ENCODE measurements around the gene NGFR. TPM values are rescaled to one million over a fixed set of nuclear protein-coding genes. Genes with fewer than 3 reads are reported as not detected.

NGFR gene
- total RNA-seq, 4 donors from 2014 or later, result 3.3 to 19.8 (median 8.2) TPM

- TF ChIP-seq POLR2AphosphoS5 (IDR thresholded peaks at IDR 0.05) (no peak), EP300 (IDR thresholded peaks at IDR 0.05; ENCODE audit: low read depth) (no peak), POLR2A (IDR thresholded peaks at IDR 0.05) (no peak)
- TF ChIP-seq, protein P1, sequence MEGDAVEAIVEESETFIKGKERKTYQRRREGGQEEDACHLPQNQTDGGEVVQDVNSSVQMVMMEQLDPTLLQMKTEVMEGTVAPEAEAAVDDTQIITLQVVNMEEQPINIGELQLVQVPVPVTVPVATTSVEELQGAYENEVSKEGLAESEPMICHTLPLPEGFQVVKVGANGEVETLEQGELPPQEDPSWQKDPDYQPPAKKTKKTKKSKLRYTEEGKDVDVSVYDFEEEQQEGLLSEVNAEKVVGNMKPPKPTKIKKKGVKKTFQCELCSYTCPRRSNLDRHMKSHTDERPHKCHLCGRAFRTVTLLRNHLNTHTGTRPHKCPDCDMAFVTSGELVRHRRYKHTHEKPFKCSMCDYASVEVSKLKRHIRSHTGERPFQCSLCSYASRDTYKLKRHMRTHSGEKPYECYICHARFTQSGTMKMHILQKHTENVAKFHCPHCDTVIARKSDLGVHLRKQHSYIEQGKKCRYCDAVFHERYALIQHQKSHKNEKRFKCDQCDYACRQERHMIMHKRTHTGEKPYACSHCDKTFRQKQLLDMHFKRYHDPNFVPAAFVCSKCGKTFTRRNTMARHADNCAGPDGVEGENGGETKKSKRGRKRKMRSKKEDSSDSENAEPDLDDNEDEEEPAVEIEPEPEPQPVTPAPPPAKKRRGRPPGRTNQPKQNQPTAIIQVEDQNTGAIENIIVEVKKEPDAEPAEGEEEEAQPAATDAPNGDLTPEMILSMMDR (IDR thresholded peaks at IDR 0.05), result no peak
- intact Hi-C loops (cut with DNase I; ENCODE audit: low total_unique reads) (no loop called here), in situ Hi-C loops (cut with MboI; ENCODE audit: low pct_ligation_motif_present in 1 of 4, low pct_unique_long_range_greater_than_20kb in 1 of 4, low sequenced_read_pairs in 3 of 4) (no loop called here)
- H3K36me3 ChIP-seq, result no peaks in the 10 kb centered on the region
- H3K4me1 ChIP-seq, result no peaks in the 10 kb centered on the region
- no peak overlapping the region for H3K4me3 ChIP-seq
- DNase-seq, result no peak
- H3K27me3 ChIP-seq, result peaks cover 61% of the 10 kb centered on the region
- no peak overlapping the region for H3K27ac ChIP-seq
- 57% methylated on average over 3 of the region's 3 CpGs; no CpG with 5 or more reads in 1 of the 2 donors for WGBS, 2 donors (ENCODE audit: low coverage in 1 of 2)
- H3K9me3 ChIP-seq, result no peaks in the 10 kb centered on the region
Observed at GRCh38 chr17:49482144-49482817, 12.8 kb upstream of the NGFR start.

DNA sequence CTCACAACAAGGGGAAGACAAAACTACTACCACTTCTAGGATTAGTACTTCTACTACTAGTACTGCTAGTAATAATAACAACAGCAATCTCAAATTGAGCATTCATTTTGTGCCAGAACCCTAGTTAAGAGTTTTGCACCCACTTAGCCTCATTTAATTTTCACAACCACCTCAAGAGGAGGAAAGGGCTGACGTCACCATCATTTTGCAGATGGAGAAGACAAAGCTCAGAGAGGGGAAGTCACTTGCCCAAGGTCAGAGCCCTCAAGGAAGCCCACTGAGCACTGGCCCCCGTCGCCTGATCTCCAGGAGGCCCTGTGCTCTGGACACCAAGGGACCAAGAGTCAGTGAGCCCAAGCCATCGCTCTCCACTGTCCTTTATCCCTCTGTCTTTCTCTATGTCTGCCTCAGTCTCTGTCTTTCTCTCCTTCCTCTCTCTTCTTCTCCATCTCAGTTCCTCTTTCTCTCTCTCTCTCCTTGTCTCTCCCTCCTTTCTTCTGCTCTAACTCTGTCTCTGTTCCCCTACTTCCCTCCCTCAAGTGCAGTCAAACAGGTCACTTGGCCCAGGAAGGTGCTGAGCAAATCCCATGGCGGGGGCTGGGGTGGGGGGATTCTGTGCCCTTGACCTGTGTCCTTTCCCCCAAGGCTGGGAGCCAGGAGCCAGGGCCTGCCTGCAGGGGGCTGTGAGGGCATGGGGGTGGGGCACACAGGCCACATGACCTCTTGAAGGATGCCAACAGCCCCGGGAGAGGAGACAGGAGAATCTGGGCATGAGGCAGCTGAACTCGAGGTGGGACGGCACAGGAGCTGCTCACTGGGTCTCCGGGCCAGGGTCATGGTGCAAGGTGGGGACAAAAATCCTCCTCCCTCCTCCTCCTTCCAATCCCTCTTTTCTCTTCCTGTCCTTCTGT, 11.2 kb upstream of the NGFR start:
- peaks cover 47% of the 10 kb centered on the region for H3K27me3 ChIP-seq
- no peaks in the 10 kb centered on the region for H3K4me1 ChIP-seq
- WGBS, 2 donors (ENCODE audit: low coverage in 1 of 2), result 65 to 80% methylated on average over 2 to 9 of the region's 9 CpGs
- H3K4me3 ChIP-seq, result no peak overlapping the region
- H3K36me3 ChIP-seq, result no peaks in the 10 kb centered on the region
- no peaks in the 10 kb centered on the region for H3K9me3 ChIP-seq
- intact Hi-C loops (cut with DNase I; ENCODE audit: low total_unique reads), result no loop called here
- TF ChIP-seq POLR2AphosphoS5 (IDR thresholded peaks at IDR 0.05), result no peak
- no peak for TF ChIP-seq EP300 (IDR thresholded peaks at IDR 0.05; ENCODE audit: low read depth)
- TF ChIP-seq, protein P1 (IDR thresholded peaks at IDR 0.05), result no peak
- TF ChIP-seq POLR2A (IDR thresholded peaks at IDR 0.05), result no peak
- no peak overlapping the region for H3K27ac ChIP-seq
- in situ Hi-C loops (cut with MboI; ENCODE audit: low pct_ligation_motif_present in 1 of 4, low pct_unique_long_range_greater_than_20kb in 1 of 4, low sequenced_read_pairs in 3 of 4), result no loop called here
- no peak for DNase-seq

GRCh38 chr17:49484588-49484987, 10.5 kb upstream of the NGFR start:
- no peak for TF ChIP-seq POLR2AphosphoS5 (IDR thresholded peaks at IDR 0.05)
- no peak for TF ChIP-seq POLR2A (IDR thresholded peaks at IDR 0.05)
- TF ChIP-seq, protein P1 (IDR thresholded peaks at IDR 0.05), result no peak
- no peak for TF ChIP-seq EP300 (IDR thresholded peaks at IDR 0.05; ENCODE audit: low read depth)
- 62 to 65% methylated on average over 8 to 10 of the region's 10 CpGs for WGBS, 2 donors (ENCODE audit: low coverage in 1 of 2)
- no peaks in the 10 kb centered on the region for H3K36me3 ChIP-seq
- no peaks in the 10 kb centered on the region for H3K9me3 ChIP-seq
- H3K4me3 ChIP-seq, result no peak overlapping the region
- H3K27ac ChIP-seq, result no peak overlapping the region
- H3K27me3 ChIP-seq, result peaks cover 43% of the 10 kb centered on the region
- in situ Hi-C loops (cut with MboI; ENCODE audit: low pct_ligation_motif_present in 1 of 4, low pct_unique_long_range_greater_than_20kb in 1 of 4, low sequenced_read_pairs in 3 of 4), result no loop called here
- no peaks in the 10 kb centered on the region for H3K4me1 ChIP-seq
- DNase-seq, result no peak
- intact Hi-C loops (cut with DNase I; ENCODE audit: low total_unique reads), result no loop called here

DNA sequence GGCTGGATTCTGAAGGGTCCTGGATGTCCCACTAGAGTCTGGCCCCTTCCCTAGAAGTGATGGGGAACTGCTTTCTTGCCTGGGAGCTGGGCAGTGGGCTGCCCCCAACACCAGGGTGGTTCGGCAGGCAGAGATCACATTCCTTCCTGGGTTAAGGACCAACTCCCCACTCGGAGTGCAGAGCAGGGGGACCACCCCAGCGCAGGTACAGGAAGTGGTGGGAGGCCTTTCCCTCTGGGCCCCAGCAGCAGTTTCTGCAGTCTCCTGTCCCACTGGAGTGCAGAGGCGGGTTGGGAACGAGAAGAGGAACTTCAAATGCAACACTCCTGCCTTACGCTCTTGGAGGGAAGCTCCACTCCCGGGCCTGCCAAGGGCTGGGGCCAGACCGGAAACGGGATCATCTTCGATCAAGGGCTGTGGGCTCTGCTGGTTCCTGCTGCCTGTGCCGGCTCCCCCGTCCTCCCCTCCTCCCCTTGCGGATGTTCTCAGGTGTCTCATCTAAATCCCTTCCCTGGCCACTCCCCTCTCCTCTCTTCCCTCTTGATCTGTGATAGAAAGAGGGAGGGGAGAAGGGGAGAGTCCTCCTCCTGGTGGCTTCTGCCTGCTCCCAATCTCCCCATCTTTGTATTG, 9.0 kb upstream of the NGFR start:
- Histone ChIP-seq H3K4me1 (no peaks in the 10 kb centered on the region), H3K27me3 (peaks cover 30% of the 10 kb centered on the region), H3K36me3 (no peaks in the 10 kb centered on the region), H3K4me3 (no peak overlapping the region), H3K9me3 (no peaks in the 10 kb centered on the region), H3K27ac (no peak overlapping the region)
- TF ChIP-seq POLR2A (IDR thresholded peaks at IDR 0.05) (no peak), POLR2AphosphoS5 (IDR thresholded peaks at IDR 0.05) (no peak), EP300 (IDR thresholded peaks at IDR 0.05; ENCODE audit: low read depth) (no peak)
- TF ChIP-seq, protein P1 (IDR thresholded peaks at IDR 0.05), result no peak
- DNase-seq, result no peak
- intact Hi-C loops (cut with DNase I; ENCODE audit: low total_unique reads) (no loop called here), in situ Hi-C loops (cut with MboI; ENCODE audit: low pct_ligation_motif_present in 1 of 4, low pct_unique_long_range_greater_than_20kb in 1 of 4, low sequenced_read_pairs in 3 of 4) (no loop called here)
- WGBS, 2 donors (ENCODE audit: low coverage in 1 of 2), result 0 to 32% methylated on average over 1 to 13 of the region's 13 CpGs

All from transverse colon (tissue), 4 donors.